ENCODE measurements around the gene CXorf65. TPM values are rescaled to one million over a fixed set of nuclear protein-coding genes. Genes with fewer than 3 reads are reported as not detected.
A peak's percentile ranks its signal among the peaks of the same experiment; 100 is the strongest.

CXorf65 gene
- total RNA-seq, 6 donors from 2014 or later = 1.0 to 3.6 (median 3.3) TPM; not detected in 3

- Histone ChIP-seq H3K9me3 (no peaks in the 10 kb centered on the region), H3K27me3 (peaks cover 0 to 4% (median 0%) of the 10 kb centered on the region in 4 donors), H3K4me1 (peaks cover 0 to 16% (median 2%) of the 10 kb centered on the region in 4 donors), H3K4me3 (no peak overlapping the region), H3K27ac (no peak overlapping the region), H3K36me3 (no peaks in the 10 kb centered on the region)
- ATAC-seq (ENCODE audit: low FRiP score in 2 of 2) (no peak), DNase-seq (no peak)
- WGBS, 2 donors = 80 to 84% methylated on average over 4 to 28 of the region's 28 CpGs
- TF ChIP-seq POLR2A (IDR thresholded peaks at IDR 0.05) (no peak), EP300 (IDR thresholded peaks at IDR 0.05) (no peak)
These were observed 41.1 kb upstream of the CXorf65 start for GRCh38 chrX:71147496-71148277.

GRCh38 chrX:71144651-71145050, 38.1 kb upstream of the CXorf65 start, which contains the start of gene NLGN3:
NLGN3 (plus strand) TSS chrX:71144841; CDS start chrX:71147750, 2,909 bp downstream.
- H3K27me3 ChIP-seq = peaks cover 0 to 4% (median 0%) of the 10 kb centered on the region in 4 donors
- TF ChIP-seq POLR2A (IDR thresholded peaks at IDR 0.05) (no peak), EP300 (IDR thresholded peaks at IDR 0.05) (no peak), CTCF (IDR thresholded peaks at IDR 0.05) (no peak), POLR2AphosphoS5 (IDR thresholded peaks at IDR 0.05) (no peak)
- peak within 1 kb of the TSS in 3 of 4 donors; percentile 12 to 31 (median 17) for H3K4me3 ChIP-seq
- peaks cover 0 to 16% (median 2%) of the 10 kb centered on the region in 4 donors for H3K4me1 ChIP-seq
- no peak within 1 kb of the TSS for H3K27ac ChIP-seq
- peaks cover 0 to 22% (median 10%) of the 10 kb centered on the region in 4 donors for H3K36me3 ChIP-seq
- DNase-seq = peak in 1 of 2 donors; percentile 69
- 4 to 34% methylated on average over 4 to 15 of the region's 28 CpGs for WGBS, 2 donors
- no peaks in the 10 kb centered on the region for H3K9me3 ChIP-seq
- peak in 1 of 2 donors; percentile 15 for ATAC-seq (ENCODE audit: low FRiP score in 2 of 2)

GRCh38 chrX:71143508-71143907, 37.0 kb upstream of the CXorf65 start:
- Histone ChIP-seq H3K4me1 (peaks cover 0 to 16% (median 2%) of the 10 kb centered on the region in 4 donors), H3K27me3 (peaks cover 0 to 4% (median 0%) of the 10 kb centered on the region in 4 donors), H3K27ac (no peak overlapping the region), H3K4me3 (no peak overlapping the region), H3K9me3 (no peaks in the 10 kb centered on the region), H3K36me3 (peaks cover 0 to 32% (median 14%) of the 10 kb centered on the region in 4 donors)
- no peak for DNase-seq
- TF ChIP-seq CTCF (IDR thresholded peaks at IDR 0.05) (no peak), POLR2AphosphoS5 (IDR thresholded peaks at IDR 0.05) (no peak), EP300 (IDR thresholded peaks at IDR 0.05) (no peak), POLR2A (IDR thresholded peaks at IDR 0.05) (no peak)
- ATAC-seq (ENCODE audit: low FRiP score in 2 of 2) = no peak
- WGBS, 2 donors = 30 to 75% methylated on average over 2 to 6 of the region's 6 CpGs

GRCh38 chrX:71140440-71140839, 33.9 kb upstream of the CXorf65 start:
- no peak for TF ChIP-seq CTCF (IDR thresholded peaks at IDR 0.05)
- TF ChIP-seq POLR2A (IDR thresholded peaks at IDR 0.05) = no peak
- TF ChIP-seq EP300 (IDR thresholded peaks at IDR 0.05) = no peak
- no peak for TF ChIP-seq POLR2AphosphoS5 (IDR thresholded peaks at IDR 0.05)
- H3K27me3 ChIP-seq = peaks cover 0 to 4% (median 0%) of the 10 kb centered on the region in 4 donors
- no peaks in the 10 kb centered on the region for H3K9me3 ChIP-seq
- ATAC-seq (ENCODE audit: low FRiP score in 2 of 2) (no peak), DNase-seq (no peak)
- peaks cover 0 to 60% (median 35%) of the 10 kb centered on the region in 4 donors for H3K36me3 ChIP-seq
- peaks cover 0 to 12% (median under 1%) of the 10 kb centered on the region in 4 donors for H3K4me1 ChIP-seq
- no peak overlapping the region for H3K27ac ChIP-seq
- WGBS, 2 donors = 66 to 69% methylated on average over 3 to 6 of the region's 6 CpGs
- no peak overlapping the region for H3K4me3 ChIP-seq

- TF ChIP-seq POLR2A (IDR thresholded peaks at IDR 0.05) = no peak
- no peak for TF ChIP-seq CTCF (IDR thresholded peaks at IDR 0.05)
- no peak for TF ChIP-seq EP300 (IDR thresholded peaks at IDR 0.05)
- no peak for TF ChIP-seq POLR2AphosphoS5 (IDR thresholded peaks at IDR 0.05)
- DNase-seq (no peak), ATAC-seq (ENCODE audit: low FRiP score in 2 of 2) (no peak)
- H3K27me3 ChIP-seq = no peaks in the 10 kb centered on the region
- peaks cover 0 to 6% (median 0%) of the 10 kb centered on the region in 4 donors for H3K4me1 ChIP-seq
- H3K4me3 ChIP-seq = no peak overlapping the region
- H3K36me3 ChIP-seq = peaks cover 0 to 81% (median 46%) of the 10 kb centered on the region in 4 donors
- no peak overlapping the region for H3K27ac ChIP-seq
- WGBS, 2 donors = 76 to 78% methylated on average over 2 to 4 of the region's 4 CpGs
- no peaks in the 10 kb centered on the region for H3K9me3 ChIP-seq
These were observed 25.0 kb upstream of the CXorf65 start for GRCh38 chrX:71131510-71131909.

Data from upper lobe of left lung (tissue), 6 donors.